T-helper 22 cell (primary cell): Measurements from ENCODE around the gene ADA.
A peak's percentile ranks its signal among the peaks of the same experiment; 100 is the strongest.
"Not testable (repeated sequence)": the region's sequence is repeated elsewhere in the genome, so short reads cannot be mapped to it uniquely, and the experiment has no call there.

Experiments used
- DNase-seq: peaks from one replicate; pipeline ENCODE4 v3.0.0-alpha.2; 2020; ENCODE audit warnings: low read depth

ADA gene

GRCh38 chr20:44651684-44652423 is at the start of gene ADA:
Gene ADA, minus strand, starts transcription at chr20:44651699. Its CDS starts 92 bp downstream, at chr20:44651607.
- DNase-seq = peak; percentile 34

DNA sequence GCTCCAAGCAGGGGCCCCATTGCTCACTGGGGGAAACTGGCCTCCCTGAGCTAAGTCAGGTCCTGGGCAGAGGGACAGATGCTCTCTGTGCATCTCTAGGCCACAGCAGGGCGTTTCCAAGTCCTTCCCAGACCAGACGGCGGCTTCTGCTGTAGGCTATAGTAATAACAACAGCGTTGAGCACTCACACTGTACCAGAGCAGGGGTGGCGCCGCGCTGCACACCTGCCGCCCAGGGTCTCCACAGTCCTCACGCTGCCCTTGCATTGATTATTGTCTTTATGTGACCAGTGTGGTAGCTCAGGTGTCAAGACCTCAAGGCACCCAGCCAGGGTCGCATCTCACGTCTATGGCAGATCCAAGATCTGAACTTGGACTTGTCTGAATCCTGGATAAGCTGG is 48.8 kb upstream of the ADA start:
- no peak for DNase-seq

DNA sequence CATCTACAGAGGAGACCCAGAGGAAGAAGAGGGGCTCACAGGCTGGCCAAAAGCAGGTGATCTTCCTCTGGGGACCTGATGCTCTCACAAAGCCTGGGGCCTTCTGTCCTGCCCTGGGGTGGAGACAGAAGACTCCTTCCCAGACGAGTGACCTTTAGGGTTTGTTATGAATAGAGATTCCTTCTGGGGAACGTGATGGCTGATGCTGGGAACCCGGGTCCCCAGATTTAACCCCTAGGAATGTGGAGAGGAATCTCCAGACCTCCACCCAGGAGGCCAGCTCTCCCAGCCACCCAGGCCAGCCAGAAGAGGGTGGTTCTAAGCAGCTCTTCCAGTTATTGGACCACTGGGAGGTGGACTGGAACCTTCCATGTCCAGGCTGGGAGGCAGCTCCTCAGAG is 46.9 kb upstream of the ADA start:
- no peak for DNase-seq

DNA sequence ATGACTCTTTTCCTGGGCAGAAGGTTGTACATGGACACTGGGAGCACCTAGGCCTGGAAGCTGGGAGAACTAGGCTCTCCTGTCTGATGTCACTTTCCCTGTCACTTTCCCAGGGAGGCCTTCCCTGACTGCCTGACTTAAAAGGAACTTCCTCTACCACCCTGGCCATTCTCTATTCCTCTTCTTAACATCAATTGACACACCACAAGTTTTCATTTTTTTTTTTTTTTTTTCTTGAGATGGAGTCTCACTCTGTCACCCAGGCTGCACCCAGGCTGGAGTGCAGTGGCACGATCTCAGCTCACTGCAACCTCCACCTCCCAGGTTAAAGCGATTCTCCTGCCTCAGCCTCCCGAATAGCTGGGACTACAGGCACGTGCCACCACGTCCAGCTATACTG is 45.5 kb upstream of the ADA start:
- not testable (repeated sequence) for DNase-seq

- no peak for DNase-seq
Measured at GRCh38 chr20:44696315-44696714, 44.8 kb upstream of the ADA start.

- no peak for DNase-seq
Measured at GRCh38 chr20:44695674-44696300, 44.3 kb upstream of the ADA start.

- no peak for DNase-seq
Measured at GRCh38 chr20:44695295-44695673, 43.8 kb upstream of the ADA start.

- DNase-seq = no peak
Measured at GRCh38 chr20:44694159-44694558, 42.7 kb upstream of the ADA start.

DNA sequence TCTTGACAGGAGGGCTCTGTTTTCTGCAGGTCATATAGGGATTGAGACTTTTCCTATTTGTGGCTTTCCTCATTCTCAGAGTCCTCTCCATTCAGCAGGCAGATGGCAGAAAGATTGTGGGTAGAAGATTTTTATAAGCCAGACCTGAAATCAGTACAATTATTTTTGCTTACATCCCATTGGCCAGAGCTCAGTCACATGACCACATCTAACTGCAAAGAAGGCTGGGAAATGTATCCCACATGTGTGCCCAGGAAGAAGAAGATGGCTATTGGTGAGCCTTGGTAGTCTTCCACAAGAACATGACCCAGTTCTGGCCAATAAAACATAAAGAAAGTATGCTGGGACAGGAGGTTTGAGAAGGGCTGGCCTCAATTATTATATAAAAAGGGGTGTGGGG is 42.1 kb upstream of the ADA start:
- no peak for DNase-seq

DNA sequence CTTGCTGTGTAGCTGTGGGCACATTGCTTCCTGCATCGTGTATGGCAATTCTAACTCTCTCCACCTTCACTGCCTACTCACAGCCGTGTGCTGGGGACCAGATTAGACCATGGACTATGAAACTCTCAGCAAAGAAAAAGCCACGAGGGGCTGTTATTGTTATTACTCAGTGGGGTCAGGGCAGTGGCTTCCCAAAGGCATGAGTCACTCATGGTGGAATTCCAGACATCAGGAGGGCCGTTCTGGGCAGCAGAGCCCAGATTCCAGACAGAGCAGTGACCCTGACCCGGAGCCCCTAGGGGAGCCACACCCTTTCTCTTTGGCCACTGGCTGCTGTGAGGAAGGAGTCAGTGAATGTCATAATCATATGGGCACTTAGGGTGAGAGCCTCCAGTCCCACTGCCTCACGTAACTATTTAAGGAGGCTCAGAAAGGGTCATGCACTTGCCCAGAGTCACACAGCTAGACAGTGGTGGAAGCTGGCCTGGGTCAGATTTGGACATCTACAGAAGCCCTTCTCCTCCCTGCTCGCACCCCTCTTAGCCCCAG is 41.5 kb upstream of the ADA start:
- DNase-seq = no peak

GRCh38 chr20:44691424-44692423 is 40.2 kb upstream of the ADA start:
- no peak for DNase-seq

- DNase-seq = no peak
Measured at GRCh38 chr20:44690781-44691423, 39.4 kb upstream of the ADA start.

GRCh38 chr20:44689809-44690208 is 38.3 kb upstream of the ADA start:
- DNase-seq = no peak

- DNase-seq = no peak
Measured at GRCh38 chr20:44688053-44688625, 36.6 kb upstream of the ADA start.

DNA sequence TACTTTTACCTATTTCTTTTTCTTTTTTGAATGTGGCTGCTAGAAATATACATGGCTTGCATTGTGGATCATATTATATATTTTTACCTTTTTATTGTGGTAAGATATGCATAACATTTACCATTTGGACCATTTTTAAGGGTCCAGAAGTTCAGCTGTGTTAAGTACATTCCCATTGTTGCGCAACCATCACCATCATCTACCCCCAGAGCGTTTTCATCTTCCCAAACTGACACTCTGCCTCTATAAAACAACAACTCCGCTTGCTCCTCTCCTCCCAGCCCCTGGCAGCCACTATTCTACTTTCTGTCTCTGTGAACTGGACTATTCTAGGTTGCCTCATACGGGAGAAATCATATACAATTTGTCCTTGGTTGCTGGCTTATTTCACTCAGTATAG is 35.4 kb upstream of the ADA start:
- no peak for DNase-seq

GRCh38 chr20:44684047-44684967 is 32.8 kb upstream of the ADA start:
- no peak for DNase-seq

DNA sequence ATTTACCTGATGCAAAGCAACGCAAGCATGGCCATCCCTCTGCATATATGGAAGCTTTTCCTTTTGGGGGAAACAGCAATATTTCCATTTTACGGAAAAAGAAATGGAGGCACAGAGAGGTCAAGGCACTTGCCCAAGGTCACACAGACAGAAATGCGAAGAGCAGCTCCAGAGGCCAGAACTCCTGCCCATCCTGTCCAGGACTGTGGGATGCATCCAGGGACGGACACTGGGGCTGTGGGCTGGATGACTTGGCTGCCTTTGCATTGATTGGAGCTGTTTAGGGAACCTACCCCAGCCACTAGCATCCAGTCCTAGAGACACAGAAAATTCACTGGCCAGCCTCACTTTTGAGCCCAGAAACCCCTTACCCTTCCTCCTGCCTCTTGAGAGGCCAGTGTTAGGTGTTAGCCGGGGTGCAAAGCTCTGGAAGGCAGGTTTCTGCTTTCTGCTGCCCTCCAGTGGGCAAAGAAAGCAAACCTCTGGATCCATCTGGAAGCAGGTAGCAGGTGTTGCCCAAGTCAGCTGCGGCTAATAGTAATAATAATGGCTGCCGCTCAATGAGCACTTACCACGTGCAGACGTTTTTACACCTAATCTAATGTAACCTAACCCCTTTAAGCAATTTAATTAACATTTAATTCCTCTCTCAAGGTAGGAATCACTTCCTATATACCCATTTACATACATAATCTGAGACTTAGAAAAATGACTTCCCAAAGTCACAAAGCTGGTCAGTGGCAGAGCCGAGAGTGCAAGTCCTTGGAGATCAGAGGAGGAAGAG is 32.0 kb upstream of the ADA start:
- peak; percentile 17 for DNase-seq

- DNase-seq = no peak
Measured at GRCh38 chr20:44681796-44682566, 30.5 kb upstream of the ADA start.
